Mesothelial cell of epicardium (in vitro differentiated cells): ENCODE results near the gene GPSM1. TPM values are rescaled to one million over a fixed set of nuclear protein-coding genes. Genes with fewer than 3 reads are reported as not detected.

Experiments
- DNase-seq, 2 experiments: peaks; one replicate each; pipeline ENCODE4 v3.0.0; 2021; ENCODE audit warnings: low spot score in 2 of 2; ENCODE audit not compliant: unreplicated experiment in 2 of 2
- H3K27ac Mint-ChIP-seq: 2 replicates; pipeline ENCODE4 v1.8.0; 2021; ENCODE audit warnings: mixed read lengths
- H3K27me3 Mint-ChIP-seq: 2 replicates; pipeline ENCODE4 v1.8.0; 2021; ENCODE audit warnings: low read depth, mixed read lengths
- H3K36me3 Mint-ChIP-seq: 2 replicates; pipeline ENCODE4 v1.8.0; 2021; ENCODE audit warnings: mixed read lengths
- H3K4me1 Mint-ChIP-seq: 2 replicates; pipeline ENCODE4 v1.8.0; 2021; ENCODE audit warnings: mixed read lengths
- H3K4me3 Mint-ChIP-seq: 2 replicates; pipeline ENCODE4 v1.8.0; 2021; ENCODE audit warnings: mild to moderate bottlenecking, moderate library complexity, mixed read lengths
- H3K9me3 Mint-ChIP-seq: 2 replicates; pipeline ENCODE4 v1.8.0; 2021; ENCODE audit warnings: mixed read lengths
- CTCF ChIP-seq: fragments of 200-600 bp; sonication (generic); IDR thresholded peaks from one replicate; pipeline ENCODE4 v1.5.0; 2021; ENCODE audit warnings: antibody characterized with exemption; ENCODE audit not compliant: unreplicated experiment
- total RNA-seq: library from RNA; stranded (reverse); gene quantifications from 3 replicates; pipeline ENCODE4 v1.2.1, GENCODE V29; 2021

The GPSM1 gene
- total RNA-seq, 1 donor from 2014 or later = 102 TPM

- no peaks in the 10 kb centered on the region for H3K4me1 Mint-ChIP-seq
- H3K27ac Mint-ChIP-seq = no peak overlapping the region
- no peak overlapping the region for H3K4me3 Mint-ChIP-seq
- H3K36me3 Mint-ChIP-seq = peaks cover 28% of the 10 kb centered on the region
- no peak for TF ChIP-seq CTCF
- no peak for DNase-seq
- H3K9me3 Mint-ChIP-seq = no peaks in the 10 kb centered on the region
- H3K27me3 Mint-ChIP-seq = no peaks in the 10 kb centered on the region
Measured at GRCh38 chr9:136383436-136383835, 56.1 kb downstream of the GPSM1 start.

DNA sequence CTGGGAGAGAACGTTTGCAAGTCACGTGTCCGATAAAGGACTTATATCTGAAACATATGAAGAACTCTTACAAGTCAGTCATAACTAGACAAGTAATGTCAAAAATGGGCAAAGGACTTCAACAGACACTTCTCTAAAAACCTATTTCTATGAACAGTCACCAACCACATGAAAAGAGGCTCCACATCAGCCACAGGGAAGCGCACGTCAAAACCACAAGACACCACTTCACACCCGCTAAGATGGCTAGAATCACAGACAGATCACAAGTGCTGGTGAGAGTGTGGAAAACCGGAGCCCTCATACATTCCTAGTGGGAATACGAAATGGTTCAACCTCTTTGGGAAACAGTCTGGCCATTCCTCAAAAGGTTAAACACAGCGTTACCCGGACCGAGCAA is 57.7 kb downstream of the GPSM1 start:
- no peak overlapping the region for H3K27ac Mint-ChIP-seq
- no peaks in the 10 kb centered on the region for H3K27me3 Mint-ChIP-seq
- no peak for TF ChIP-seq CTCF
- no peak for DNase-seq
- H3K4me3 Mint-ChIP-seq = no peak overlapping the region
- H3K36me3 Mint-ChIP-seq = peaks cover 33% of the 10 kb centered on the region
- no peaks in the 10 kb centered on the region for H3K9me3 Mint-ChIP-seq
- no peaks in the 10 kb centered on the region for H3K4me1 Mint-ChIP-seq

GRCh38 chr9:136386018-136386417 is 58.7 kb downstream of the GPSM1 start:
- H3K36me3 Mint-ChIP-seq = peaks cover 33% of the 10 kb centered on the region
- no peak overlapping the region for H3K4me3 Mint-ChIP-seq
- no peak overlapping the region for H3K27ac Mint-ChIP-seq
- DNase-seq = no peak
- H3K27me3 Mint-ChIP-seq = no peaks in the 10 kb centered on the region
- H3K9me3 Mint-ChIP-seq = no peaks in the 10 kb centered on the region
- no peaks in the 10 kb centered on the region for H3K4me1 Mint-ChIP-seq
- no peak for TF ChIP-seq CTCF

DNA sequence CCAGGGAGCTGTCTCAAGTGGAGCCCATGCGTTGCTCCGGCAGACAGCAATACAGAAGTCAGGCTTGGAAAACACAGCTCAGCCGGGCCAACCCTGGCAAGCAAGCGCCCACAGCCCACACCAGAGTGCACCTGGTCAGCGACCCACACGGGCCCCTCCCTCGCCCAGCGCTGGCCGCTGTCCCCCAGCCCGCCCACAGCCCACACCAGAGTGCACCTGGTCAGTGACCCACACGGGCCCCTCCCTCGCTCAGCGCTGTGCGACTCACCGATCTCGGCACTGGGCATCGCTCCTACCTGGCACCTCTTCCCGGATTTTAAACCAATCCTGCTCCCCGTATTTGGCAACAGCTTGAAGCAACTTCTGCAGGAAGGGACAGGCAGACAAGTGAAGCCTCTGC is 59.9 kb downstream of the GPSM1 start:
- no peaks in the 10 kb centered on the region for H3K9me3 Mint-ChIP-seq
- no peaks in the 10 kb centered on the region for H3K27me3 Mint-ChIP-seq
- H3K27ac Mint-ChIP-seq = no peak overlapping the region
- H3K4me1 Mint-ChIP-seq = no peaks in the 10 kb centered on the region
- peaks cover 42% of the 10 kb centered on the region for H3K36me3 Mint-ChIP-seq
- DNase-seq = no peak
- H3K4me3 Mint-ChIP-seq = no peak overlapping the region
- TF ChIP-seq CTCF = no peak

DNA sequence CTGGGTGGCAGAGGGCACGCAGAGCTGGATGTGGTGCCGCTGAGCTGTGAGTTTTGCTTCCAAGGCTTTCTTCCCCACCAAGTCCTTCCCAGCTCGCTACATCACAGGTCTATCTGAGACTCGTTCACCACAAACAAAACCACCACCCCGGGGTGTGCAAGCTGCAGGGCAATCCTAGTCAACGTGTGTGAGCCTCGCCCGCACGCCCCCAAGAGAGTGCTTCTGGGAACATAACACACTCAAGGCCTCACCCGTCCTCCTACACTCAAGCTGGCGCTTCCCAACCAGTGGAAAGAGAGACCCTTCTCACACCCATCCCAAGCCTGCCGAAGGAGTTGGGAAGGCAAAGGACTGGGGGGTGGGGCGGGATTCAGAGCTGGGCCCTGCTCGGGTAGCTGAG is 62.1 kb downstream of the GPSM1 start:
- no peak for TF ChIP-seq CTCF
- H3K4me3 Mint-ChIP-seq = no peak overlapping the region
- H3K27me3 Mint-ChIP-seq = no peaks in the 10 kb centered on the region
- H3K9me3 Mint-ChIP-seq = no peaks in the 10 kb centered on the region
- H3K27ac Mint-ChIP-seq = no peak overlapping the region
- no peaks in the 10 kb centered on the region for H3K4me1 Mint-ChIP-seq
- H3K36me3 Mint-ChIP-seq = peaks cover 40% of the 10 kb centered on the region
- DNase-seq = no peak
